GM23248 (cell line): ENCODE results near the gene CXCL10.

Source experiments
- EZH2 ChIP-seq: fragments of 200-600 bp; sonication (generic); IDR thresholded peaks from 2 replicates; pipeline ENCODE4 v1.6.1; 2018; ENCODE audit warnings: antibody characterized with exemption, mild to moderate bottlenecking; ENCODE audit not compliant: insufficient read depth, poor library complexity, severe bottlenecking
- EZH2phosphoT487 ChIP-seq: fragments of 200-600 bp; sonication (generic); IDR thresholded peaks from 2 replicates; pipeline ENCODE4 v1.6.1; 2018; ENCODE audit warnings: antibody characterized with exemption, moderate library complexity, mild to moderate bottlenecking, low read depth; ENCODE audit not compliant: insufficient read depth

DNA sequence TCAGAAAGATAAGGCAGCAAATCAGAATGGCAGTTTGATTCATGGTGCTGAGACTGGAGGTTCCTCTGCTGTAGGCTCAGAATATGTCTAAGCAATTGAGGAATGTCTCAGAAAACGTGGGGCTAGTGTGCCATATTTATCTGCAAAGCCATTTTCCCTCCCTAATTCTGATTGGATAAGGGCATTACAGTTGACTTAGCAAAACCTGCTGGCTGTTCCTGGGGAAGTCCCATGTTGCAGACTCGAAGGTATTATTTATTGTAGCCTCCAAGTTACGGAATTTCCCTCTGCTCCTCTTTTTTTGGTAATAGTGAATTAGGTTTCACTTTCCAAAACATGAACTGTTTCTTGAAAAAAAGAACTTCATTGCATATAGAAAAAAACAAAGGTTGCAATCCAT lies at the start of gene CXCL10:
- TF ChIP-seq EZH2phosphoT487 (no peak), EZH2 (no peak)
